Measurements from ENCODE around the gene POP7.

- TF ChIP-seq, protein P1, sequence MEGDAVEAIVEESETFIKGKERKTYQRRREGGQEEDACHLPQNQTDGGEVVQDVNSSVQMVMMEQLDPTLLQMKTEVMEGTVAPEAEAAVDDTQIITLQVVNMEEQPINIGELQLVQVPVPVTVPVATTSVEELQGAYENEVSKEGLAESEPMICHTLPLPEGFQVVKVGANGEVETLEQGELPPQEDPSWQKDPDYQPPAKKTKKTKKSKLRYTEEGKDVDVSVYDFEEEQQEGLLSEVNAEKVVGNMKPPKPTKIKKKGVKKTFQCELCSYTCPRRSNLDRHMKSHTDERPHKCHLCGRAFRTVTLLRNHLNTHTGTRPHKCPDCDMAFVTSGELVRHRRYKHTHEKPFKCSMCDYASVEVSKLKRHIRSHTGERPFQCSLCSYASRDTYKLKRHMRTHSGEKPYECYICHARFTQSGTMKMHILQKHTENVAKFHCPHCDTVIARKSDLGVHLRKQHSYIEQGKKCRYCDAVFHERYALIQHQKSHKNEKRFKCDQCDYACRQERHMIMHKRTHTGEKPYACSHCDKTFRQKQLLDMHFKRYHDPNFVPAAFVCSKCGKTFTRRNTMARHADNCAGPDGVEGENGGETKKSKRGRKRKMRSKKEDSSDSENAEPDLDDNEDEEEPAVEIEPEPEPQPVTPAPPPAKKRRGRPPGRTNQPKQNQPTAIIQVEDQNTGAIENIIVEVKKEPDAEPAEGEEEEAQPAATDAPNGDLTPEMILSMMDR (conservative IDR thresholded peaks at IDR 0.05; ENCODE audit: low read depth, low read length), result no peak
- TF ChIP-seq EZH2 (IDR thresholded peaks at IDR 0.05; ENCODE audit: borderline replicate concordance, low read depth, low read length, poor library complexity, severe bottlenecking), result no peak
These were observed 40.7 kb upstream of the POP7 start for GRCh38 chr7:100665168-100665726.

All from A673 (cell line).